ENCODE data around the gene RAB9A.

GRCh38 chrX:13684361-13684760, 4.6 kb upstream of the RAB9A start:
- no peak for TF ChIP-seq CTCF (IDR thresholded peaks at IDR 0.05)
- TF ChIP-seq POLR2A (IDR thresholded peaks at IDR 0.05) = no peak
- no peak for TF ChIP-seq POLR2AphosphoS5 (IDR thresholded peaks at IDR 0.05)
